ENCODE results near the gene TTLL10.
A peak's percentile ranks its signal among the peaks of the same experiment; 100 is the strongest.

Gene TTLL10

DNA sequence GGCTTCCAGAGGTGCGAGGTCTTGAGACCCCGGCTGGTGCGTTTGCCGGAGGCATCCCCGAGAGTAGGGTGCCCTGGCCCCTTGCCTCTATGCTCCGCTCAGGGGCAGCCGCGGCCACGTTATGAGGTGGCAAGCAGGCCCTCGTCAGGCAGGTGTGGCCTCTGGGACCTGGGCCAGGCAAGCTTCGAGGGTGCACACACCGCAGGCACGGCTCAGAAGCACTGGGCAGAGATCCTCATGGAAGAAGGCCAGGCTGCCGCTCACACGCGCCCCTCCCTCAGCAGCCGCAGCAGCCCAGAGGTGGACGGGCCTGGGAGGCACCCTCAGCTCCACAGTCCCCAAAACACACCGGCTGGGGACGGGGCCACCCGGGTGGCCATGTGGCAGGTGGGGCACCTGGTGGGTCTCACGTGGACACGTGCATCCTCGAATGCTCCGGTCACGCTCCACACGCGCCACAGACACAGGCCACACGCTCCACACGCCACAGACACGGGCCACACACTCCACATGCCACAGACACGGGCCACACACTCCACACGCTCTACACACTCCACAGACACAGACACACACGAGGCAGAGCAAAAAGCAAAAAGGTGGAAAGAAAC lies 51.7 kb downstream of the TTLL10 start:
- H3K4me3 Mint-ChIP-seq = no peak overlapping the region
- no peaks in the 10 kb centered on the region for H3K9me3 Mint-ChIP-seq
- no peak overlapping the region for H3K27ac Mint-ChIP-seq
- peaks cover 30% of the 10 kb centered on the region for H3K4me1 Mint-ChIP-seq
- peaks cover 18% of the 10 kb centered on the region for H3K36me3 Mint-ChIP-seq
- no peaks in the 10 kb centered on the region for H3K27me3 Mint-ChIP-seq

DNA sequence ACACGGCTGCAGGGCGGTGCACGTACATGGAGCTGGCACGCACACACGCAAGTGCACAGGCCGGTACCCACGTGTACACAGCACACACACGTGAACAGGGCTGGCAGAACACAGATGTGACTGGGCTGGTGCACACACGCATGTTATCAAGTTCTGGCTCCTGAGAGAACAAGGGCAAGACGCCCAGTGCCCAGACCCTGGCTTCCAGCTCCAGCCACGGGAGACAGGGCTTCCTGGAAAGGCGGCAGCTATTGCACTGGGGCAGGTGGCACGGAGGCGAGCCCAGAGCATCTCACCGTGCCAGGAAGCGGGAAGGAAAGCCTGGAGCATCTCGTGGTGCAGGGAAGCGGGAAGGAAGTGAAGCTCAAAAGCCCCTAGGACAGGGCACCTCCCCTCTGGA lies 52.2 kb downstream of the TTLL10 start:
- H3K27me3 Mint-ChIP-seq = no peaks in the 10 kb centered on the region
- H3K27ac Mint-ChIP-seq = no peak overlapping the region
- no peaks in the 10 kb centered on the region for H3K9me3 Mint-ChIP-seq
- peak overlapping the region; percentile 23 for H3K4me3 Mint-ChIP-seq
- peaks cover 34% of the 10 kb centered on the region for H3K4me1 Mint-ChIP-seq
- peaks cover 19% of the 10 kb centered on the region for H3K36me3 Mint-ChIP-seq

DNA sequence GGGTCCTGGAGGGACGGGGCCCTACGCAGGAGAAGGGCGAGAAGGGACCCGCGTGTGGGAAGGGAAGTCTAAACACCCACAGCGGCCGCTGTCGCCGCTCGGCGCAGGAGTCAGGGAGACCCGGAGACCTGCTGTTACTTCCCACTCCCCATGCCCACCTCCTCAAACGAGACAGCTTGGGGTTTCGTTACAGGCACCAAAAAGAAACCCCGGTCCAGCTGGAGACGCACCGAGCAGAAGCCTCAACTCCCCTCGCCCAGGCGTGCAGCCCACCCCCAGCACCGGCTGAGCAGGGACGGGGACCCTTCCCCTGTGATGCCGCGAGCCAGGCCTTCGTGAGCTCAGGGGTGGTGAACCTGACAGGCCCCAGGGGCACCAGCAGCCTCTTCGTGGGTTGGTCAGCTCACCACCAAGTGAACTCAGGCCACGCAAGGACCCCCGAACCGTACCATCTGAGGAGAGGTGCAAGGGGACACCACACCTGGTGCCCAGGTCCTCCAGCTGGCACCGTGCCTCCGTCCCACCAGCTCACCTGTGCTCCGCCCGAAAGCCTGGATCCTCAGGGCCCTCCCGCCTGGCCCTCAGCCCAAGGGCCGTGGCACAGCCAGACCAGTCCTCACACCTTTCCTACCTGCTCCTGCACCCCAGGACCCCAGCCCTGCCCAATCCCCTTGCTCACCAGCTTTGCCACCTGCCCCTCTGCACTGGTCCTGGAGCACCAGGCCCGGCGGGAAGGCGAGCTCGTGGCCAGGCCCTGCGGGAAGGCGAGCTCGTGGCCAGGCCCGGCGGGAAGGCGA lies 53.1 kb downstream of the TTLL10 start:
- Mint-ChIP-seq H3K9me3 (no peaks in the 10 kb centered on the region), H3K4me1 (peaks cover 32% of the 10 kb centered on the region), H3K4me3 (no peak overlapping the region), H3K27ac (no peak overlapping the region), H3K36me3 (peaks cover 19% of the 10 kb centered on the region), H3K27me3 (no peaks in the 10 kb centered on the region)

DNA sequence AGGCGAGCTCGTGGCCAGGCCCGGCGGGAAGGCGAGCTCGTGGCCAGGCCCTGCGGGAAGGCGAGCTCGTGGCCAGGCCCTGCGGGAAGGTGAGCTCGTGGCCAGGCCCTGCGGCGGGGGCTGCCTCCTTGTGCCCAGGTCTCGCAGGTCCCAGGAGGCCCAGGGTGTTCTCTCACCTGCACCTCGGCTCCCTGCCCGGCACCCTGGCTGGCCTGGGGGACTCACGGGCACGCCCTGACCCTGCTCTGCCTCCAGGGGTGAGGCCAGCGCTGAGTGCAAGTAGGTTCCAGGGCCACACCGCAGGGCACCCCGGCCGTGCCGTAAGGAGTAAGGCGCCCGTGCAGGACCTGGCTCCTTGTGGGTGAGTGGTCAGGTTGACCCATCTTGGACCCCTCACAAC lies 53.7 kb downstream of the TTLL10 start:
- Mint-ChIP-seq H3K9me3 (no peaks in the 10 kb centered on the region), H3K4me1 (peaks cover 30% of the 10 kb centered on the region), H3K27me3 (no peaks in the 10 kb centered on the region), H3K4me3 (no peak overlapping the region), H3K27ac (no peak overlapping the region), H3K36me3 (peaks cover 19% of the 10 kb centered on the region)

DNA sequence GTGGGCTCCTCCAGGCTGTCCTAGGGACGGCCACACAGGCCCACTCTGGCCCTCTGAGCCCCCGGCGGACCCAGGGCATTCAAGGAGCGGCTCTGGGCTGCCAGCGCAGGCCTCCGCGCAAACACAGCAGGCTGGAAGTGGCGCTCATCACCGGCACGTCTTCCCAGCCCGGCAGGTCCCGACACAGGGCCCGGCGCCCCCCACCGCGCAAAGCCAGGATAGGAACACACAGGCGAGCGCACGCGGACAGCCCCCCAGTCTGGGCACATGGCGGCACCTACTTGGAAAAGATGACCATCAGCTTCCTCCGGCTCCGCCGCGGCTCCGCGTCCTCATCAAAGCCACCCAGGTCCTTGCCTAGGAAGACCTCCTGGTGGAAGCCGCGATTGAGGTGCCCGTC lies 54.5 kb downstream of the TTLL10 start:
- Mint-ChIP-seq H3K4me3 (no peak overlapping the region), H3K9me3 (no peaks in the 10 kb centered on the region), H3K27ac (no peak overlapping the region), H3K36me3 (peaks cover 15% of the 10 kb centered on the region), H3K4me1 (peaks cover 24% of the 10 kb centered on the region), H3K27me3 (no peaks in the 10 kb centered on the region)

DNA sequence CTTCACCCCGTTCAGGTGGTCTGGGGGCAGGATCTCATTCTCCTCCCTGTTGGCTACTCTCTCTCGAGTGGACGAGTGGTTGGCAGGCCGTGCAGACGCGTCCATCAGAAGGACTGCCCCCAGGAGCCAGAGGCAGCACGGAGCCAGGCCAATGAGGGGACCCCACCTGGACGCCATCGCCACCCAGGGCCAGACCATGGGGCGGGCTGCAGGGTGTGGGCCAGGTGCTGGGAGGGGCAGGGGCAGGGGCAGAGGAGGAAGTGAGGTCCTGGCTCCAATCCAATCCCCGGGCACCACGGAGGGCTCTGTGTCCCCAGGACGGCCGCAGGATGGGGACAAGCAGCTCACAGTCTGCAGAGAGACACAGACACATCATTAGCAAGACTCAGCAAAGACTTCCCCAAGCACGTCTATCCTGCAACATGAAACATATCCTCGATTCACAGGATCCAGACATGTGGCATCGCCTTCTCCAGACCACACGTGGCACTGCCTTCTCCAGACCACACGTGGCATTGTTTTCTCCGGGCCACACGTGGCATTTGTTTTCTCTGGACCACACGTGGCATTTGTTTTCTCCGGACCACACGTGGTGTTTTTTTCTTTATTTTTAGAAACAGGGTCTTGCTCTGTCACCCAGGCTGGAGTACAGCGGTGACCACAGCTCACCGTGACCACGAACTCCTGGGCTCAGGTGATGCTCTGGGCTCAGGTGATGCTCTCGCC lies 55.1 kb downstream of the TTLL10 start:
- no peak overlapping the region for H3K27ac Mint-ChIP-seq
- H3K4me3 Mint-ChIP-seq = no peak overlapping the region
- peaks cover 28% of the 10 kb centered on the region for H3K4me1 Mint-ChIP-seq
- peaks cover 18% of the 10 kb centered on the region for H3K36me3 Mint-ChIP-seq
- H3K9me3 Mint-ChIP-seq = no peaks in the 10 kb centered on the region
- H3K27me3 Mint-ChIP-seq = no peaks in the 10 kb centered on the region

DNA sequence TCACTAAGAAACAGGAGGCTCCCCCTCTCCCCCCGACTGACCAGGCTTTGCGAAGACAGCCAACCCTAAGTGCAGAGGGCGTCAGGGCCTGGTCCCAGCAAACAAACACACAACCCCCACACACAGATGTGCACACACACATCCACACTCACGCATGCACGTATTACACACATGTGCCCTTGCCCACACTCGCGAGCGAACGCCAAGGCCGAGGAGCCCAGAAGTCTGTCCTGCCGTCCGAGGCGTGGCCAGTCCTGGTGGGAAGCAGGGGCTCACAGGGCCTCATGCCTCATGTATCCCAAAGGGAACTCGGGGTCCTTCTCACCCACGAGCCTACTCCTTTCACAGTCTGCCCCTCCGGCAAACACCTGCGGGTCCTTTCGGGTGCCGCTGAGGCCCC lies 56.1 kb downstream of the TTLL10 start:
- Mint-ChIP-seq H3K36me3 (peaks cover 19% of the 10 kb centered on the region), H3K27me3 (no peaks in the 10 kb centered on the region), H3K27ac (peak overlapping the region; percentile 46), H3K4me3 (peak overlapping the region; percentile 93), H3K9me3 (no peaks in the 10 kb centered on the region), H3K4me1 (peaks cover 38% of the 10 kb centered on the region)

DNA sequence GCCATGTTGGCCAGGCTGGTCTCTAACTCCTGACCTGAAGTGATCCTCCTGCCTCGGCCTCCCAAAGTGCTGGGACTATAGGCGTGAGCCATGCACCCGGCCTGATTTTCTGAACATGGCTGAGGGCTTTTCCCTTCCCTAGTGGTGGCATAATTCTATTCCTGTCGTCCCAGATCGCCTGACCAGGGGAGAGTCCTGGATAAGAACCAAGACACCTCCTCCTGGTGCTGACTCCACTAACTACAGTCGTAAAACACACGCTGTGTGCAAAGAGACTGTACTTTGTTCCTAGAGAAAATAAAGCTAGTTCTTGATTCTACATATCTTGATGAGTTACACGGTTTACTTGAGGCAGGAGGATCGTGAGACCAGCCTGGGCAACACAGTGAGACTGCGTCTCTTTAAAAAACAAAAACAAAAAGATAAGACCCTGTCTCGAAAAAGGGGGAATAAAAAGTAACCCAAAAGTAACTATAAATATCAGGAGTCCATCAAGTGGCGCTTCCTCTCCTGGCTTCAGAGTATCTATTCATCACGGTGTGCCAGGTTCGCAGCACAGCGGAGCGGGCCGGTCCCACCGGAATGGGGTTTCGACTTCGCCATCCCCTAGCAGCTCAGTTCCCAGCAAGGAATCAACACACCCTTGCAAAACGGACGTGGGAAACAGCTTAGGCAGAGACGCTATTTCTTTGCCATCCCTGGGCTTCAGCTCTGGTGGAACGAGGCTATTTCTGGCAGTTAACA lies 57.1 kb downstream of the TTLL10 start:
- Mint-ChIP-seq H3K4me3 (peak overlapping the region; percentile 93), H3K27me3 (no peaks in the 10 kb centered on the region)

DNA sequence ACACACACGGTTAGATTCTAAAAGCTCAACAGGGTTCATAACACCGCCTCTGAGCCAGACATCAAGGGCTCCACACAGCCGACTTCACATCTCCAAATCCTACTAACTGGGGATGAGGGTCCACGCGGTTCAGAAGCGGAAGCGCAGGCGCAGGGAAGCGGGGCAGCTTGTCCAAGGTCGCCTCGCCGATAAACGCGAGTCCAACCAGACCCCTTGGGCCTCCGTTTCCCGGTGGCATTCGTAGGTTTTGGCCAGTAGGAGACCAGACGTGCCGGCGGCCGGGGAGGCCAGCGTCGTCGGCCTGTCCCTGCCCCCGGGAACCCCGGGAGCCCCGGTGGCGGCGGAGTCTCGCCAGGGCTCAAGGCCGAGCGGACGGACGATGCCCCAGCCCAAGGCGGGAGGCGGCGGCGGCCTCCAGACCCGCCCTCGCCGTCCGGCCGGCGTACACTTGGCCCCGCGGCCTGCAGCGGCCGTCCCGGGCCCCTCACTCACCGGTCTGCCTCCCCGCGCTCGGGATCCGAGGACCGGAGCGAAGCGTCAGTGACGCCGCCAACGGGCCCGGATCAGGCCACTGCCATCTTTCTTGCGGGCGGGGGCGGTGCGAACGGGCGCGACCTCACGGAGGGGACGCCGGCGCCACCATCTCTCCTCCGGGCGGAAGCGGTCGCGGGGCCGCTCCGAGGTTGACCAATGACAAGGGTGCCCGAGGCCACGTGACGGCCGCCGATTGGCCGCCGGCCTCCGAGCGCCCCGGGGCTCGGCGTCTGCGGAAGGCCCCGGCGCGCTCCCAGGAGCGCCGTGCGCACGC lies 57.9 kb downstream of the TTLL10 start, which contains the start of gene SDF4:
Gene SDF4, minus strand, starts transcription at position 602 of the 808 bp plus-strand sequence. CDS start 3,229 bp downstream, outside the sequence.
- no peaks in the 10 kb centered on the region for H3K9me3 Mint-ChIP-seq
- H3K27ac Mint-ChIP-seq = peak within 1 kb of the TSS; percentile 91
- peaks cover 14% of the 10 kb centered on the region for H3K36me3 Mint-ChIP-seq
- H3K27me3 Mint-ChIP-seq = no peaks in the 10 kb centered on the region
- H3K4me3 Mint-ChIP-seq = peak within 1 kb of the TSS; percentile 93
- H3K4me1 Mint-ChIP-seq = peaks cover 30% of the 10 kb centered on the region

More for the DNA sequence above, 57.1 kb downstream of the TTLL10 start:
- peaks cover 34% of the 10 kb centered on the region for H3K4me1 Mint-ChIP-seq
- H3K36me3 Mint-ChIP-seq = peaks cover 16% of the 10 kb centered on the region
- peak overlapping the region; percentile 91 for H3K27ac Mint-ChIP-seq
- H3K9me3 Mint-ChIP-seq = no peaks in the 10 kb centered on the region

DNA sequence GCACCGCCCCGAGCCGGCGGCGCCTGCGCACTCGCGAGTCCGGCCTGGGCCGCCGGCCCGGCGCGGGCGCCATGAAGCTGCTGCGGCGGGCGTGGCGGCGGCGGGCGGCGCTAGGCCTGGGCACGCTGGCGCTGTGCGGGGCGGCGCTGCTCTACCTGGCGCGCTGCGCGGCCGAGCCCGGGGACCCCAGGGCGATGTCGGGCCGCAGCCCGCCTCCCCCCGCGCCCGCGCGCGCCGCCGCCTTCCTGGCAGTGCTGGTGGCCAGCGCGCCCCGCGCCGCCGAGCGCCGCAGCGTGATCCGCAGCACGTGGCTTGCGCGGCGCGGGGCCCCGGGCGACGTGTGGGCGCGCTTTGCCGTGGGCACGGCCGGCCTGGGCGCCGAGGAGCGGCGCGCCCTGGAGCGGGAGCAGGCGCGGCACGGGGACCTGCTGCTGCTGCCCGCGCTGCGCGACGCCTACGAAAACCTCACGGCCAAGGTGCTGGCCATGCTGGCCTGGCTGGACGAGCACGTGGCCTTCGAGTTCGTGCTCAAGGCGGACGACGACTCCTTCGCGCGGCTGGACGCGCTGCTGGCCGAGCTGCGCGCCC lies 58.6 kb downstream of the TTLL10 start, which contains the start of gene B3GALT6:
Gene B3GALT6, plus strand, starts transcription at position 30 of the 588 bp plus-strand sequence. Its CDS starts 42 bp downstream, at position 72.
- H3K27ac Mint-ChIP-seq = peak within 1 kb of the TSS; percentile 91
- H3K9me3 Mint-ChIP-seq = no peaks in the 10 kb centered on the region
- H3K4me1 Mint-ChIP-seq = peaks cover 30% of the 10 kb centered on the region
- H3K36me3 Mint-ChIP-seq = peaks cover 14% of the 10 kb centered on the region
- no peaks in the 10 kb centered on the region for H3K27me3 Mint-ChIP-seq
- H3K4me3 Mint-ChIP-seq = peak within 1 kb of the TSS; percentile 93

DNA sequence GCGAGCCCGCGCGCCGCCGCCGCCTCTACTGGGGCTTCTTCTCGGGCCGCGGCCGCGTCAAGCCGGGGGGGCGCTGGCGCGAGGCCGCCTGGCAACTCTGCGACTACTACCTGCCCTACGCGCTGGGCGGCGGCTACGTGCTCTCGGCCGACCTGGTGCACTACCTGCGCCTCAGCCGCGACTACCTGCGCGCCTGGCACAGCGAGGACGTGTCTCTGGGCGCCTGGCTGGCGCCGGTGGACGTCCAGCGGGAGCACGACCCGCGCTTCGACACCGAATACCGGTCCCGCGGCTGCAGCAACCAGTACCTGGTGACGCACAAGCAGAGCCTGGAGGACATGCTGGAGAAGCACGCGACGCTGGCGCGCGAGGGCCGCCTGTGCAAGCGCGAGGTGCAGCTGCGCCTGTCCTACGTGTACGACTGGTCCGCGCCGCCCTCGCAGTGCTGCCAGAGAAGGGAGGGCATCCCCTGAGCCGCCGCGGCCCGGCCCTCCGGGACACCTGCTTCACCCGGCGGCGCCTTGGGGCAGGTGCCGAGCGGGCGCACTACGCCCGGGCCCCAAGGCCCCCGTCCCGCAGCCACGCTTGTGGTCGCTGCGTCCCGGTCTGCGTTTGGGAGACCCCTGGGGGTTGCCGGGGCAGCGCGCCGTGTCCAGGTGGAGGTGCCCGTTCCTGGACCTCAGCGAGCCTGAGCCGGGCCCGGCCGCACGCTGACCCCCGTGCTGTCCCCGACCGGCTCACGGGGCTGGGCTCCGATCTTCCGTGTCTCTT lies 59.3 kb downstream of the TTLL10 start:
- Mint-ChIP-seq H3K27ac (peak overlapping the region; percentile 94), H3K9me3 (no peaks in the 10 kb centered on the region), H3K4me3 (peak overlapping the region; percentile 91), H3K36me3 (peaks cover 14% of the 10 kb centered on the region), H3K4me1 (peaks cover 30% of the 10 kb centered on the region), H3K27me3 (no peaks in the 10 kb centered on the region)

DNA sequence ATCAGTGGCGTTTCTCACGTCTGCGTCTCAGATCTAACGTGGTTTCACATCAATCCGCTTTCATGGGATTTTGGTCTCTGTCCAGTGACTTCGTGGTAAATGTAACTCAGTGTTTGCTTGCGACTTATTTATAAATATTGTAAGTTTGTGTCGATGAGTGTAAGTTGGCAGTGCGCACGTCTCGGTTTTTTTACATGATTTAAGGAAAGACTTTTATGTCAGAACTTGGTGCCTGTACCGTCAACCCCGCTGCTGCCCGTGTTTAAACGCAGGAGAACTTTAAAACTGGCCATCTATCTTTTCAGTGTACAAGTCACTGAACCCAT lies 59.9 kb downstream of the TTLL10 start:
- peak overlapping the region; percentile 94 for H3K27ac Mint-ChIP-seq
- peaks cover 30% of the 10 kb centered on the region for H3K4me1 Mint-ChIP-seq
- H3K36me3 Mint-ChIP-seq = peaks cover 14% of the 10 kb centered on the region
- H3K27me3 Mint-ChIP-seq = no peaks in the 10 kb centered on the region
- H3K4me3 Mint-ChIP-seq = peak overlapping the region; percentile 91
- no peaks in the 10 kb centered on the region for H3K9me3 Mint-ChIP-seq

DNA sequence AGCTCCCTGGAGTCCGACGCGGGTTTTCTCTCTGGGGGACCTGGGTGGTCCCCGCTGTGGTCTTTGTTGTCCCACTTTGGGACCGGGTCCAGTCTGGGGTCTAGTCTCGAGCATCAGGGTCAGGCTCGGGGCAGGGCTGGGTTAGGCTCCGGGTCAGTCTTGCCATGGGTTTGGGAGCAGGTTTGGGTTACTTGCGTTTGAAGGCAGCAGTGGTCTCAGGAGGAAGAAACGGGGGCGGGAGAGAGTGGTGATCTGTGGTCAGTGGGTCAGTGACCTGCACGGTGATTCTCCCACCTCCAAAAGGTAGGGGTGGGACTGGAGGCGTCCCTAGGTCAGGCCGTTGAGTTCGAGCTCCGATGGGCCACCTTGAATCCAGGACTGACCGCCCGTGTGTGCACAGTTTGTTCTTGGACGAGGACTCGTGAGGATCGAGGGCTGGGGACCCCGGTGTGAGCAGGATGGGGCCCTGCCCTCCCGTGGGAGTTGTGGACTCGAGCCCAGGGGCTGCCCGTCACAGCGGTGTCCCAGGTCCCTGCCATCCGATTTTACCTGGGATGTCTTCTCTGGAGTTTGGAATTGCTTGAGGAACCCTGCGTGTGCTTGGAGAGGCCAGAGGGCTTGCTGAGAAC lies 60.6 kb downstream of the TTLL10 start:
- Mint-ChIP-seq H3K27me3 (no peaks in the 10 kb centered on the region), H3K36me3 (peaks cover 14% of the 10 kb centered on the region), H3K9me3 (no peaks in the 10 kb centered on the region), H3K4me1 (peaks cover 29% of the 10 kb centered on the region), H3K27ac (peak overlapping the region; percentile 53), H3K4me3 (peak overlapping the region; percentile 91)
